ENCODE data around the gene ADAMTS2. TPM values are rescaled to one million over a fixed set of nuclear protein-coding genes. Genes with fewer than 3 reads are reported as not detected.

Gene ADAMTS2
- polyA plus RNA-seq, 1 experiment: 129 TPM

DNA sequence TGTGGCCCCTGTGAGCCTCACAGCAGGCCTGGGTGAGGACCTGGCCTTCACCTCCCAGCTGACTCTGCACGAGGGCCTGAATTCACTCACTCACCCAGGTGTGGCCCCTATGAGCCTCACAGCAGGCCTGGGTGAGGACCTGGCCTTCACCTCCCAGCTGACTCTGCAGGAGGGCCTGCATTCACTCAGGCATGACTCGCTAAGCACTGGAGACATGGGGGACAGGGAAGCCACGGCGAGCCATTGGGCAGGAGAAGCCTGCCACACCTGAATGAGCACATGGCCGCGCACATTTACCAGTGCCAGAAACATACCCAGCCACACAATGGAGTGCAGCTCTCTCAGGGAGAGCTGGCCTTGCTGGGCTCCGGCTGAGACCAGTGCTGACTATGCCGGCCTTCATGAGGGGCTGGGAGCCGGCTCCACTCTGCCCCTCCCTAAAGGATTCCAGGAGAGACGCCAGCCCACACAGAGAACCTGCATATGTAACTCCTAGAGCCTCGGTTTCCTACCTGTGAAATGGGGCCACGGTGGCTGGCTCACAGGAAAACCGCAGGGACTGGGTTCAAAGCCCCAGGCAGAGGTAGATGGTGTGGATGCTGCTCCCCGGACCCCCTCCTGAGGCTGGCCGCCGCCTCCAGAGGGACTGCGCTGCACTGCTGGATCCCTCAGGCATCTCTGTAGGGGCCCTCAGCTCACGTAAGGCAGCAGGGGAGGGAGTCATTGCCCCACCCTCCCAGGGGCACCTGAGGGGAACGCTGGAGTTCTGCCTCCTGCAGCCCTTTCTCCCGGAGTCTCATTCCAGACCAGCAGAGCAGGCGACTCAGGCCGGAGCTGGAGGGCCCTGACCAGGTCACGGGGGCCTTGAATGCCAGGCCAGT, 7.2 kb downstream of the ADAMTS2 start:
- CTCF ChIA-PET: interaction anchor here (1.0 to 1.4 kb wide), 2 partner anchors 72 to 167 kb away, joined by 3 to 4 read pairs; no protein-coding TSS in a partner anchor

DNA sequence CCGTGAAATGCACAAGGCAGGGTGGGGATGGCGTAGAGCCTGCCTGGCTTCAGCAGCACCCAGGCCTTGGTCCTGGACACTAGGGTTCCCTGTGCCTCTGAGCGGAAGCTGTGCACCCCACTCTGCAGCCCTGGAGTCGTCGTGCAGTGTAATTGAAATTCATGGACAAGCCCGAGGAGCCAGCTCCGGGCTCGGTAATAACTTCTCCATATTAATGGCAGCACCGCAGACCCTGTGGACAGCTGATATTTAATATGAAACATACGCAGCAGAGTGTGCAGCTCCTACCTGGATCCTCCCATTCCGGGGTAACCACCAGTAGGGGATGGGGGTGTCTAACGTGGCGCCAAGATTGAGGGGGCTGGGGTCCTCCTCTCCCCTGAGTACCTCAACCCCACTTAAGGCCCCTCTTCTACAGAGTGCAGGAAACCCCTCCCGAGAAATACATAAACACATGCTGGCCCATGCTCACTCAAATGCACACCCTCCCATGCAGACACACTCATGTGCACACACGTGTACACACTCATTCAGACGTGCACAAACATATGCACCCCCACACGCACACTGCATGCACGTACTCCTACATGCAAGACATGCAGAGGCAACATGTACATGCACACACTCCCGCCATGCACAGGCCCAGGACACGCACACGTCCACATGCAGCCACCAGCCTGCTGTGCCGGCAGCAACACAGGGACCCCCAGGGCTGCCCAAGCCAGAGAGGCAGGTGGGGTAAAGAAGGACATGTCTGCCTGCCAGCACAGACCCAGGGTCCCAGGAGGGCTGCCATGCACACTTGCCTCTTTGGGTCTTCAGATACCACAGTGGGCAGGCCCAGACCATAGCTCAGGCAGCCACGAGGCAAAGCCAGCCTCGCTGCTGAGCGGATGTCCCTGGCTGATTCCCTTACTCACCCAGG, 8.1 kb downstream of the ADAMTS2 start:
- Histone ChIP-seq H3K4me3 (ENCODE audit: low read depth, low read length) (no peak overlapping the region), H3K36me3 (ENCODE audit: control insufficient read depth, insufficient read depth, low read length) (peaks cover 23% of the 10 kb centered on the region), H3K27me3 (ENCODE audit: control insufficient read depth, insufficient read depth, low read length) (no peaks in the 10 kb centered on the region)
- DNase-seq (ENCODE audit: low read depth): no peak
- ChIA-PET POLR2A (no interaction called here), CTCF (interaction anchor here (1.4 kb wide), 1 partner anchor 71 kb away, joined by 4 read pairs; no protein-coding TSS in a partner anchor)
- TF ChIP-seq, protein P1, sequence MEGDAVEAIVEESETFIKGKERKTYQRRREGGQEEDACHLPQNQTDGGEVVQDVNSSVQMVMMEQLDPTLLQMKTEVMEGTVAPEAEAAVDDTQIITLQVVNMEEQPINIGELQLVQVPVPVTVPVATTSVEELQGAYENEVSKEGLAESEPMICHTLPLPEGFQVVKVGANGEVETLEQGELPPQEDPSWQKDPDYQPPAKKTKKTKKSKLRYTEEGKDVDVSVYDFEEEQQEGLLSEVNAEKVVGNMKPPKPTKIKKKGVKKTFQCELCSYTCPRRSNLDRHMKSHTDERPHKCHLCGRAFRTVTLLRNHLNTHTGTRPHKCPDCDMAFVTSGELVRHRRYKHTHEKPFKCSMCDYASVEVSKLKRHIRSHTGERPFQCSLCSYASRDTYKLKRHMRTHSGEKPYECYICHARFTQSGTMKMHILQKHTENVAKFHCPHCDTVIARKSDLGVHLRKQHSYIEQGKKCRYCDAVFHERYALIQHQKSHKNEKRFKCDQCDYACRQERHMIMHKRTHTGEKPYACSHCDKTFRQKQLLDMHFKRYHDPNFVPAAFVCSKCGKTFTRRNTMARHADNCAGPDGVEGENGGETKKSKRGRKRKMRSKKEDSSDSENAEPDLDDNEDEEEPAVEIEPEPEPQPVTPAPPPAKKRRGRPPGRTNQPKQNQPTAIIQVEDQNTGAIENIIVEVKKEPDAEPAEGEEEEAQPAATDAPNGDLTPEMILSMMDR (IDR thresholded peaks at IDR 0.05; ENCODE audit: insufficient read depth, low read depth, low read length): no peak

More for the DNA sequence above, 7.2 kb downstream of the ADAMTS2 start:
- Histone ChIP-seq H3K27me3 (ENCODE audit: control insufficient read depth, insufficient read depth, low read length) (no peaks in the 10 kb centered on the region), H3K36me3 (ENCODE audit: control insufficient read depth, insufficient read depth, low read length) (peaks cover 23% of the 10 kb centered on the region), H3K4me3 (ENCODE audit: low read depth, low read length) (no peak overlapping the region)
- TF ChIP-seq, protein P1 (IDR thresholded peaks at IDR 0.05; ENCODE audit: insufficient read depth, low read depth, low read length): no peak
- POLR2A ChIA-PET: no interaction called here
- DNase-seq (ENCODE audit: low read depth): no peak

- TF ChIP-seq, protein P1 (IDR thresholded peaks at IDR 0.05; ENCODE audit: insufficient read depth, low read depth, low read length): no peak
- ChIA-PET POLR2A (no interaction called here), CTCF (interaction anchor here (1.0 to 1.6 kb wide), 3 partner anchors 69 to 169 kb away, joined by 3 to 6 read pairs (median 4); no protein-coding TSS in a partner anchor)
- Histone ChIP-seq H3K4me3 (ENCODE audit: low read depth, low read length) (no peak overlapping the region), H3K27me3 (ENCODE audit: control insufficient read depth, insufficient read depth, low read length) (no peaks in the 10 kb centered on the region), H3K36me3 (ENCODE audit: control insufficient read depth, insufficient read depth, low read length) (peaks cover 23% of the 10 kb centered on the region)
- DNase-seq (ENCODE audit: low read depth): no peak
Observed at GRCh38 chr5:179336126-179336870, 9.0 kb downstream of the ADAMTS2 start.

- H3K36me3 ChIP-seq (ENCODE audit: control insufficient read depth, insufficient read depth, low read length): peaks cover 11% of the 10 kb centered on the region; the same call in 1 of the 2 replicates
- TF ChIP-seq, protein P1 (IDR thresholded peaks at IDR 0.05; ENCODE audit: insufficient read depth, low read depth, low read length): no peak
- DNase-seq (ENCODE audit: low read depth): no peak
- ChIA-PET CTCF (interaction anchor here (1.3 to 2.4 kb wide), 3 partner anchors 9 to 167 kb away, joined by 4 to 18 read pairs (median 6); no protein-coding TSS in a partner anchor), POLR2A (no interaction called here)
- H3K27me3 ChIP-seq (ENCODE audit: control insufficient read depth, insufficient read depth, low read length): no peaks in the 10 kb centered on the region
- H3K4me3 ChIP-seq (ENCODE audit: low read depth, low read length): no peak overlapping the region
Observed at GRCh38 chr5:179333796-179334761, 11.2 kb downstream of the ADAMTS2 start.
